ENCODE results near the gene TMEM223. TPM values are rescaled to one million over a fixed set of nuclear protein-coding genes. Genes with fewer than 3 reads are reported as not detected.
"Not testable (repeated sequence)": the region's sequence is repeated elsewhere in the genome, so short reads cannot be mapped to it uniquely, and the experiment has no call there.

TMEM223 gene
- total RNA-seq, 1 donor from 2014 or later, result 10.0 TPM

- ATAC-seq, result no peak
Measured at GRCh38 chr11:62799486-62799885, 7.7 kb upstream of the TMEM223 start.

- ATAC-seq, result no peak
Measured at GRCh38 chr11:62796281-62796680, 4.5 kb upstream of the TMEM223 start.

- no peak for ATAC-seq
Measured at GRCh38 chr11:62794201-62794775, 2.5 kb upstream of the TMEM223 start.

- no peak for ATAC-seq
Measured at GRCh38 chr11:62792202-62792575, 383 bp upstream of the TMEM223 start.

- no peak for ATAC-seq
Measured at GRCh38 chr11:62789576-62789975, 2.2 kb downstream of the TMEM223 start.

- no peak for ATAC-seq
Measured at GRCh38 chr11:62788991-62789390, 2.8 kb downstream of the TMEM223 start.

- ATAC-seq, result peak; percentile 85
Measured at GRCh38 chr11:62787005-62787759, 4.6 kb downstream of the TMEM223 start, which contains the start of gene TMEM179B. TSS of gene TMEM179B (plus strand) at chr11:62787402. CDS start at chr11:62787432, 30 bp downstream.

- peak; percentile 70 for ATAC-seq
Measured at GRCh38 chr11:62786318-62787004, 5.3 kb downstream of the TMEM223 start.

- ATAC-seq, result no peak
Measured at GRCh38 chr11:62782753-62783152, 9.1 kb downstream of the TMEM223 start.

- no peak for ATAC-seq
Measured at GRCh38 chr11:62778441-62778840, 13.4 kb downstream of the TMEM223 start.

- ATAC-seq, result peak; percentile 12
Measured at GRCh38 chr11:62777389-62777788, 14.4 kb downstream of the TMEM223 start.

GRCh38 chr11:62775646-62776045 lies 16.2 kb downstream of the TMEM223 start:
- ATAC-seq, result no peak

GRCh38 chr11:62774407-62774806 lies 17.4 kb downstream of the TMEM223 start:
- ATAC-seq, result peak; percentile 55

GRCh38 chr11:62771144-62772021 lies 20.4 kb downstream of the TMEM223 start, which contains the start of gene TAF6L:
TSS of gene TAF6L (plus strand) at chr11:62771396. CDS start at chr11:62775784, 4,388 bp downstream.
- ATAC-seq, result peak; percentile 96

GRCh38 chr11:62770778-62771143 lies 21.0 kb downstream of the TMEM223 start:
- peak; percentile 5 for ATAC-seq

GRCh38 chr11:62760867-62761227 lies 31.0 kb downstream of the TMEM223 start:
- ATAC-seq, result not testable (repeated sequence)

GRCh38 chr11:62757846-62758788 lies 33.7 kb downstream of the TMEM223 start:
- no peak for ATAC-seq

GRCh38 chr11:62755086-62755615 lies 36.7 kb downstream of the TMEM223 start:
- ATAC-seq, result no peak

- ATAC-seq, result peak; percentile 98
Measured at GRCh38 chr11:62753736-62754603, 37.8 kb downstream of the TMEM223 start, which contains the start of gene ZBTB3. TSS of gene ZBTB3 (minus strand) at chr11:62754160. CDS start at chr11:62753664, 496 bp downstream.

Data from esophagus mucosa (tissue), 1 donor.